Prostate gland (tissue), 2 donors: ENCODE measurements around the gene PAFAH1B1. TPM values are rescaled to one million over a fixed set of nuclear protein-coding genes. Genes with fewer than 3 reads are reported as not detected.

Source experiments
- DNase-seq: peaks from one replicate; pipeline ENCODE4 v3.0.0-alpha.2; 2019; ENCODE audit warnings: low spot score
- H3K27ac ChIP-seq, 2 donors: fragments of 200-600 bp; sonication (generic); 2 replicates each; pipeline ENCODE4 v1.5.1; 2017 to 2019
- H3K27me3 ChIP-seq: fragments of 200-600 bp; sonication (generic); replicated peaks from 2 replicates; pipeline ENCODE4 v1.5.1; 2019; ENCODE audit not compliant: insufficient read depth
- H3K36me3 ChIP-seq, 2 donors: fragments of 200-600 bp; sonication (generic); 1 replicate in 1 of 2; 2 replicates in 1 of 2; pipeline versions ENCODE4 v1.5.1 to v1.8.1; 2017 to 2019
- H3K4me1 ChIP-seq: fragments of 200-600 bp; sonication (generic); replicated peaks from 2 replicates; pipeline ENCODE4 v1.5.1; 2019
- H3K4me3 ChIP-seq, 2 donors: fragments of 200-600 bp; sonication (generic); 2 replicates each; pipeline ENCODE4 v1.5.1; 2017 to 2019
- H3K9me3 ChIP-seq: fragments of 200-600 bp; sonication (generic); 2 replicates; pipeline ENCODE4 v1.5.1; 2017
- POLR2A ChIP-seq: fragments of 450-650 bp; IDR thresholded peaks from one replicate; pipeline ENCODE4 v1.6.1; 2016; ENCODE audit warnings: antibody characterized with exemption, mild to moderate bottlenecking
- POLR2AphosphoS5 ChIP-seq: sonication (generic); formaldehyde crosslinking; IDR thresholded peaks from one replicate; pipeline ENCODE4 v1.6.1; 2017; ENCODE audit warnings: antibody characterized with exemption
- WGBS: methylation state at CpG from one replicate; pipeline ENCODE4 v1.1.5; 2018; 5-methylcytosine and 5-hydroxymethylcytosine counted together
- intact Hi-C: fragments of 100-400 bp; cut with DNase I; formaldehyde crosslinking; loops from one replicate; pipeline ENCODE4 v1.14.2; 2022
- total RNA-seq, 2 donors: library from RNA; depleted of rRNA; stranded (reverse); fragments of >200 nt; gene quantifications; one replicate each; pipeline ENCODE4 v1.1.0, GENCODE V29; 2016
- TF ChIP-seq, protein P1 (sequence below), 4 experiments: fragments of 200-600 bp in 2 of 4; fragments of 450-650 bp in 2 of 4; sonication (generic) in 2 of 4; IDR thresholded peaks; 1 replicate in 3 of 4; 2 replicates in 1 of 4; pipeline ENCODE4 v1.5.1; 2016 to 2019; ENCODE audit warnings: antibody characterized with exemption in 4 of 4, mild to moderate bottlenecking in 2 of 4, moderate library complexity in 2 of 4

PAFAH1B1 gene
- total RNA-seq, 2 donors from 2014 or later = 47.9 to 92.9 TPM

DNA sequence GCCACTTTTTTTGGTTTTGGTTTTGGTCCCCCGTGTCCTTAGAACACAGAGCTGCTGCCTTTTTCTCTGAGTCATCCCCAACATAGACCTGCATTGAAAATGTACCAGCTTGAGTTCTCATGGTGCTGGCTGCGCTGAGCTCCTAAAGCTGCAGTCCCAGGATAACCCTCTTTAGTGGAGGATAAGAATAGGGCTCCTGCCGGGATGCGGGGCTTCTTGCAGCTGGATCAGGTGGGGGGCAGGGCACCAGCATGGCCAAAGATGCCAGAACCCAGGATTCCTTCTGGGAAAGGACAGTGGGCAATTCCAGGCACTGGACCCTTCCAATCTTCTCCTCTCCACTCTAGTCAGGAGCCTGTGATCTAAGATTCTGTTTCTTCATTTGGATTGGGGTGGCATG, 126.4 kb downstream of the PAFAH1B1 start:
- 60% methylated on average over 4 of the region's 4 CpGs for WGBS
- Histone ChIP-seq H3K27ac (no peak overlapping the region), H3K27me3 (no peaks in the 10 kb centered on the region), H3K4me3 (no peak overlapping the region), H3K4me1 (no peaks in the 10 kb centered on the region), H3K36me3 (no peaks in the 10 kb centered on the region), H3K9me3 (no peaks in the 10 kb centered on the region)
- intact Hi-C loops = no loop called here
- TF ChIP-seq POLR2AphosphoS5 (no peak), POLR2A (no peak)
- TF ChIP-seq, protein P1, sequence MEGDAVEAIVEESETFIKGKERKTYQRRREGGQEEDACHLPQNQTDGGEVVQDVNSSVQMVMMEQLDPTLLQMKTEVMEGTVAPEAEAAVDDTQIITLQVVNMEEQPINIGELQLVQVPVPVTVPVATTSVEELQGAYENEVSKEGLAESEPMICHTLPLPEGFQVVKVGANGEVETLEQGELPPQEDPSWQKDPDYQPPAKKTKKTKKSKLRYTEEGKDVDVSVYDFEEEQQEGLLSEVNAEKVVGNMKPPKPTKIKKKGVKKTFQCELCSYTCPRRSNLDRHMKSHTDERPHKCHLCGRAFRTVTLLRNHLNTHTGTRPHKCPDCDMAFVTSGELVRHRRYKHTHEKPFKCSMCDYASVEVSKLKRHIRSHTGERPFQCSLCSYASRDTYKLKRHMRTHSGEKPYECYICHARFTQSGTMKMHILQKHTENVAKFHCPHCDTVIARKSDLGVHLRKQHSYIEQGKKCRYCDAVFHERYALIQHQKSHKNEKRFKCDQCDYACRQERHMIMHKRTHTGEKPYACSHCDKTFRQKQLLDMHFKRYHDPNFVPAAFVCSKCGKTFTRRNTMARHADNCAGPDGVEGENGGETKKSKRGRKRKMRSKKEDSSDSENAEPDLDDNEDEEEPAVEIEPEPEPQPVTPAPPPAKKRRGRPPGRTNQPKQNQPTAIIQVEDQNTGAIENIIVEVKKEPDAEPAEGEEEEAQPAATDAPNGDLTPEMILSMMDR (IDR thresholded peaks at IDR 0.05) = no peak
- no peak for DNase-seq

DNA sequence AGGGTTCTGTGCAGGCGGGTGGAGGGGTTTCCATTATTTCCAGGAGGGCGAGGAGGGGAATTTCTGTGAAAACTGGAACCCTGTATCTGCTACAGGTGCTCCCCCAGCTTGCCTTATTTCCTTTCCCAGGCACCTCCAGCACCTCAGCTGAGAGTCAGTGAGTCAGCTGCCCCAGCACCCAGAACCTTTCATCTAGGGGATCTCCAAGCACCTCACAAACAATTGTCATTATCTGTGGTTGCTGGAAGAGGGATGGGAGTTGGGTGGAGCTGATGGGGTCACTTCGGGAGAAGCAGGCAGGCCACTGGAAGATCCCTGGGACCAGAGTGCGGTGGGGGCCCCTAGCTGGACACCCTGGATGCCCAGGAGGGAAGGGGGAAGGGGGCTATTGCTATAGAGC, 128.1 kb downstream of the PAFAH1B1 start:
- WGBS = 64% methylated on average over 4 of the region's 4 CpGs
- TF ChIP-seq POLR2AphosphoS5 (no peak), POLR2A (no peak)
- TF ChIP-seq, protein P1 (IDR thresholded peaks at IDR 0.05) = no peak
- DNase-seq = no peak
- intact Hi-C loops = no loop called here
- H3K27ac ChIP-seq = no peak overlapping the region
- no peaks in the 10 kb centered on the region for H3K4me1 ChIP-seq
- no peaks in the 10 kb centered on the region for H3K9me3 ChIP-seq
- H3K4me3 ChIP-seq = no peak overlapping the region
- no peaks in the 10 kb centered on the region for H3K36me3 ChIP-seq
- H3K27me3 ChIP-seq = no peaks in the 10 kb centered on the region

DNA sequence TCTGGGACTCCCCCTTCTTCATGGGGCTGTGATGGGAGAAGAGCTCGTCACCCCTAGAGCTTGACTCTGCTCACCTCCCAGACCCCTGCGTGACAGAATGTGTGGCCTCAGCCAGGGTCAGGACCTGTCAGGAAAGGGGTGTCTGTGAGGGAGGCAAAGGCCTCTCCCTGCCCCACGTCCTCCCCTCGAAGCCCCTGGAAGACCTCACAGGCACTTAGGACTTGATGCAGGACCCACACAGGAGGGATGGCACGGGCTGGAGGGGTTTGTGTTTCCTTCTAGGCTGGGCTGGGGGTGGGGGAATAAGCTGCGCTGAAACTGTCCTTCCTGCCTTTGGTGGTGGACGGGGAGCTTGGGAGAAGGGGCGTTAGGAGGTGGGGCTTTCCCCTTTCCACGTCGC, 129.2 kb downstream of the PAFAH1B1 start:
- TF ChIP-seq POLR2AphosphoS5 = no peak
- TF ChIP-seq, protein P1 (IDR thresholded peaks at IDR 0.05) = no peak
- no peak for TF ChIP-seq POLR2A
- H3K4me3 ChIP-seq = no peak overlapping the region
- no peaks in the 10 kb centered on the region for H3K36me3 ChIP-seq
- intact Hi-C loops = no loop called here
- DNase-seq = no peak
- no peaks in the 10 kb centered on the region for H3K9me3 ChIP-seq
- H3K27ac ChIP-seq = no peak overlapping the region
- no peaks in the 10 kb centered on the region for H3K27me3 ChIP-seq
- 52% methylated on average over 10 of the region's 10 CpGs for WGBS
- H3K4me1 ChIP-seq = no peaks in the 10 kb centered on the region

DNA sequence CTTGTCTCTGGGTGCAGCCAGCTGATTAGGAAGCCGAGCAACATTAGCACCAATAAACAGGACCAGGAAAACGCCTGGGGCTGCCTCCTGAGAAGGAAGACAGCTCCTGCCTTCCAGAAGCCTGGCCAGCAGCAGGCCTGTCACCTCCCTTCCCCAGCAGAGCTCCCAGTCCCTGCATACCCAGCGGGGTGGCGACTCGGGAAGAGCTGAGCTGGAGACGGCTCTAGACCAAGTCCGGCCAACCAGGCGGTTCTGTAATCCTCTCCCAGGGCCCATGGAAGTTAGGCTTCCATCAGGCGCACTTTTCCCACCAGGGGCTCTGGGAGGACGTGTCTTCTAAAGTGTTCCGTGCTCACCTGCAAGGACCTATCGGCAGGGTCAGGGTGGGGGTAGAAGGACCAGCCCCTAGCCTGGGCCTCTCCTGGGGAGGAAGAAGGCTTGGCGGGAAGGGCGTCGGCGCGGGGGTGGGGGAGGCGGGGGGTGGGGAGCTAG, 130.1 kb downstream of the PAFAH1B1 start:
- Histone ChIP-seq H3K36me3 (no peaks in the 10 kb centered on the region), H3K4me3 (peak overlapping the region in 1 of 2 donors; percentile 14), H3K4me1 (no peaks in the 10 kb centered on the region), H3K27me3 (no peaks in the 10 kb centered on the region), H3K27ac (no peak overlapping the region), H3K9me3 (no peaks in the 10 kb centered on the region)
- TF ChIP-seq, protein P1 (IDR thresholded peaks at IDR 0.05) = no peak
- TF ChIP-seq POLR2A (no peak), POLR2AphosphoS5 (no peak)
- WGBS = 21% methylated on average over 12 of the region's 18 CpGs
- DNase-seq = no peak
- intact Hi-C loops = no loop called here

DNA sequence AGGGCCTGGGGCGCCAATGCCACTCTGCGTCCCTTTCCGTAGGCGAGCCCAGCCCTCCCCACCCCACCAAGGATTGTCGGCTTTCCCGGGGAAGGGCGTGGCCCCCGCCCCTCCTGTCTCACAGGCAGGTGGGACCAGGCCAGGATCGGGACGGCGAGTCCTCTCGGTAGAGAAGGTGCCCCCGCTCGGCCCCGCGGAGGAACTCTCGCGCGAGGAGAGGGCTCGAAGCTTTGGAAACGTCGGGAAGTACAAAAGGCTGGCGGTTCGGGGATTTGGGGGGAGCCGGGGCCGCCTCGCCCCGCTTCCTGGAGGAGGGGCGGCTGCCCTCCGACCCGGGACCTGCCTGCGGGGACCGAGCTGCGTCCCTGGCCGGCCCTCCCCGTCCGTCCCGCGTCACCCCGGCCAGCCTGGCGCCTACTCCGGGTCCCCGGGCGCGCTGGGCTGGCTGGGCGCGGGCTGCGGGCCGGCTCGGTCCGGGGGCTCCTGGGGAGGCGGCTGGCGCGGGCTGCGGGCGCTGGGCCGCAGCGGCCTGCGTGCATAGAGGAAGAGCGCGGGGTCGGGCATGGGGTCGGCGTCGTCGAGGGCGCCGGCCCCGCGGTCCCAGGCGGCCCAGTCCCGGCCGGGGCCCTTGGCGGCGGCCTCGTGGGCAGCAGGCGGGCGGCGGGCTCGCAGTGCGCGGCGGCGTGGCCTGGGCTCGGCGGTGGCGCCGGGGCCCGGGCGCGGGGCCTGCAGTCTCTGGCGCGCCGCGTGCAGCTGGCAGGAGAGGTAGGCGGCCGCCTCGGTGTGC, 130.7 kb downstream of the PAFAH1B1 start:
- Histone ChIP-seq H3K27me3 (no peaks in the 10 kb centered on the region), H3K4me3 (peak overlapping the region; percentile 8 to 14), H3K4me1 (no peaks in the 10 kb centered on the region), H3K36me3 (no peaks in the 10 kb centered on the region), H3K9me3 (no peaks in the 10 kb centered on the region), H3K27ac (no peak overlapping the region)
- intact Hi-C loops = no loop called here
- TF ChIP-seq POLR2AphosphoS5 = no peak
- TF ChIP-seq, protein P1 (IDR thresholded peaks at IDR 0.05) = no peak
- TF ChIP-seq POLR2A = no peak
- WGBS = 1% methylated on average over 41 of the region's 98 CpGs
- no peak for DNase-seq
